CD14-positive monocyte (primary cell): ENCODE measurements around the gene MAD1L1. TPM values are rescaled to one million over a fixed set of nuclear protein-coding genes. Genes with fewer than 3 reads are reported as not detected.

Experiments used
- DNase-seq, 3 donors: peaks; one replicate each; pipeline ENCODE4 v3.0.0-alpha.2; 2011 to 2022
- H2AFZ ChIP-seq: 2 replicates; pipeline ENCODE4 v1.6.0; 2012; ENCODE audit warnings: mild to moderate bottlenecking, low read depth, low read length, inconsistent platforms; ENCODE audit not compliant: insufficient read depth, poor library complexity, severe bottlenecking
- H3K27ac ChIP-seq, 2 donors: 1 replicate in 1 of 2; 2 replicates in 1 of 2; pipeline ENCODE4 v1.5.1; 2012 to 2013; ENCODE audit warnings: low read length in 2 of 2, control low read depth in 1 of 2, inconsistent platforms in 1 of 2, low read depth in 1 of 2, mild to moderate bottlenecking in 1 of 2
- H3K27me3 ChIP-seq, 2 donors: one replicate each; pipeline versions ENCODE4 v1.6.0 to v1.6.1; 2011 to 2013; ENCODE audit warnings: low read length in 2 of 2; ENCODE audit not compliant: control insufficient read depth in 2 of 2, insufficient read depth in 2 of 2
- H3K36me3 ChIP-seq, 2 donors: replicated peaks in 1 of 2; 1 replicate in 1 of 2; 2 replicates in 1 of 2; pipeline versions ENCODE4 v1.5.1 to v1.6.1; 2012 to 2013; ENCODE audit warnings: low read length in 2 of 2, control low read depth in 1 of 2, inconsistent platforms in 1 of 2, mild to moderate bottlenecking in 1 of 2; ENCODE audit not compliant: insufficient read depth in 2 of 2, control insufficient read depth in 1 of 2
- H3K4me1 ChIP-seq, 2 donors: 1 replicate in 1 of 2; 2 replicates in 1 of 2; pipeline versions ENCODE4 v1.5.1 to v1.6.1; 2012 to 2013; ENCODE audit warnings: low read length in 2 of 2, control low read depth in 1 of 2, inconsistent platforms in 1 of 2, mild to moderate bottlenecking in 1 of 2, moderate library complexity in 1 of 2; ENCODE audit not compliant: insufficient read depth in 2 of 2, control insufficient read depth in 1 of 2
- H3K4me2 ChIP-seq: replicated peaks from 2 replicates; pipeline ENCODE3; 2012; ENCODE audit warnings: low read length, moderate library complexity, mild to moderate bottlenecking; ENCODE audit not compliant: poor library complexity, severe bottlenecking; ENCODE audit errors: extremely low read depth
- H3K4me3 ChIP-seq, 3 experiments: fragments of 200-600 bp in 1 of 3; sonication (generic) in 1 of 3; replicated peaks in 1 of 3; 1 replicate in 2 of 3; 2 replicates in 1 of 3; pipeline ENCODE4 v1.5.1; 2011 to 2013; ENCODE audit warnings: low read length in 3 of 3, mild to moderate bottlenecking in 3 of 3, control low read depth in 2 of 3, low read depth in 2 of 3, inconsistent platforms in 1 of 3, moderate library complexity in 1 of 3
- H3K79me2 ChIP-seq: 2 replicates; pipeline ENCODE4 v1.6.0; 2012; ENCODE audit warnings: mild to moderate bottlenecking, control low read depth, inconsistent platforms, low read length, moderate library complexity; ENCODE audit not compliant: insufficient read depth
- H3K9ac ChIP-seq: 2 replicates; pipeline ENCODE4 v1.6.0; 2017; ENCODE audit warnings: low read length, mild to moderate bottlenecking; ENCODE audit not compliant: insufficient read depth, poor library complexity, severe bottlenecking
- H3K9me3 ChIP-seq, 2 donors: replicated peaks in 1 of 2; 1 replicate in 1 of 2; 2 replicates in 1 of 2; pipeline versions ENCODE4 v1.5.1 to v1.6.1; 2012 to 2013; ENCODE audit warnings: low read length in 2 of 2, control low read depth in 1 of 2; ENCODE audit not compliant: control insufficient read depth in 1 of 2, insufficient read depth in 1 of 2
- H4K20me1 ChIP-seq: 2 replicates; pipeline ENCODE4 v1.6.0; 2012; ENCODE audit warnings: mild to moderate bottlenecking, low read length, control low read depth, moderate library complexity; ENCODE audit not compliant: insufficient read depth
- H3K27ac Mint-ChIP-seq, 7 donors: one replicate each; pipeline ENCODE4 v1.8.0; 2020; ENCODE audit warnings: mild to moderate bottlenecking in 7 of 7, mixed read lengths in 7 of 7, moderate library complexity in 6 of 7, inconsistent platforms in 2 of 7
- H3K27me3 Mint-ChIP-seq, 3 donors: one replicate each; pipeline ENCODE4 v1.8.0; 2021 to 2022; ENCODE audit warnings: low read depth in 3 of 3, mild to moderate bottlenecking in 3 of 3, mixed read lengths in 3 of 3, moderate library complexity in 3 of 3, inconsistent platforms in 1 of 3
- H3K36me3 Mint-ChIP-seq, 2 donors: one replicate each; pipeline ENCODE4 v1.8.0; 2020; ENCODE audit warnings: mixed read lengths in 2 of 2, inconsistent platforms in 1 of 2, mild to moderate bottlenecking in 1 of 2
- H3K4me1 Mint-ChIP-seq: one replicate; pipeline ENCODE4 v1.8.0; 2020; ENCODE audit warnings: mild to moderate bottlenecking, mixed read lengths
- H3K4me3 Mint-ChIP-seq, 2 donors: one replicate each; pipeline ENCODE4 v1.8.0; 2020; ENCODE audit warnings: mild to moderate bottlenecking in 2 of 2, mixed read lengths in 2 of 2, moderate library complexity in 1 of 2
- H3K9me3 Mint-ChIP-seq, 7 donors: one replicate each; pipeline ENCODE4 v1.8.0; 2020 to 2022; ENCODE audit warnings: mixed read lengths in 7 of 7, mild to moderate bottlenecking in 6 of 7, moderate library complexity in 6 of 7, inconsistent platforms in 2 of 7
- WGBS: methylation state at CpG from one replicate; pipeline ENCODE4 v1.1.5; 2013; ENCODE audit warnings: missing lambda C conversion rate; ENCODE audit not compliant: insufficient coverage; 5-methylcytosine and 5-hydroxymethylcytosine counted together
- intact Hi-C, 2 donors: fragments of 100-400 bp; cut with micrococcal nuclease; formaldehyde crosslinking; loops; one replicate each; pipeline versions ENCODE4 v1.15.0 to v1.15.1; 2023
- polyA plus RNA-seq, 3 donors: library from polyadenylated mRNA; depleted of rRNA in 1 of 3; unstranded in 2 of 3; stranded (reverse) in 1 of 3; fragments of 300-500 nt in 2 of 3; fragments of >200 nt in 1 of 3; fragmentation: Illumina TruSeq in 2 of 3; gene quantifications; 1 replicate in 2 of 3; 2 replicates in 1 of 3; pipeline ENCODE4 v1.2.3, GENCODE V29; 2012 to 2021
- TF ChIP-seq, protein P1 (sequence below): fragments of 200-600 bp; IDR thresholded peaks from one replicate; pipeline ENCODE4 v1.8.0; 2022; ENCODE audit warnings: antibody characterized with exemption, mild to moderate bottlenecking

The MAD1L1 gene
- polyA plus RNA-seq, 3 donors = 22.0 to 39.4 (median 33.2) TPM

DNA sequence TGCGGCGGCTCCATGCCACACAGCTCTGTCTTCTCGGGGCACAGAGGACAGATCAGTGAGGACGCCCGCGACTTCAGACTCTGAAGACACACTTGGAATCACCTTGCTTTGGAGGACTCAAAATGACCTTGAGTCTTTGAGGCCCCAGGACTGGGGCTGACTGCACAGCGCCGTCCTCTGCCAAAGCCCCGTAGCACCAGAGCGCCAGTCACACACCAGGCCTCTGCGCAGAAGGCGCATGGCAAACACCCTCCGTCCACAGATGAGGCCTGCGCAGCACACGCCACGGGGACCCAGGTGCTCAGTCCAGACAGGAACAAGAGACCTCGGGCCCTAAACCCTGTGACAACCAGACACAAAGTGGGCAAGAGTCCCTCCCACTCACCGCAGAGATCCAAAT, 134.7 kb downstream of the MAD1L1 start:
- Histone ChIP-seq H4K20me1 (peaks cover 12% of the 10 kb centered on the region), H3K9ac (no peak overlapping the region), H3K4me3 (no peak overlapping the region), H3K36me3 (no peaks in the 10 kb centered on the region), H3K4me1 (peaks cover 0 to 29% of the 10 kb centered on the region in 2 donors), H3K79me2 (no peaks in the 10 kb centered on the region), H3K27ac (no peak overlapping the region), H2AFZ (no peak overlapping the region), H3K9me3 (no peaks in the 10 kb centered on the region), H3K27me3 (no peaks in the 10 kb centered on the region), H3K4me2 (no peak overlapping the region)
- Mint-ChIP-seq H3K36me3 (peaks cover 23 to 29% of the 10 kb centered on the region in 2 donors), H3K9me3 (peaks cover 0 to 7% (median 1%) of the 10 kb centered on the region in 7 donors), H3K27me3 (peaks cover 0 to 5% (median 4%) of the 10 kb centered on the region in 3 donors), H3K27ac (peak overlapping the region in 1 of 7 donors; percentile 9), H3K4me1 (peaks cover 34% of the 10 kb centered on the region), H3K4me3 (no peak overlapping the region)
- intact Hi-C loops = no loop called here
- no peak for DNase-seq
- TF ChIP-seq, protein P1, sequence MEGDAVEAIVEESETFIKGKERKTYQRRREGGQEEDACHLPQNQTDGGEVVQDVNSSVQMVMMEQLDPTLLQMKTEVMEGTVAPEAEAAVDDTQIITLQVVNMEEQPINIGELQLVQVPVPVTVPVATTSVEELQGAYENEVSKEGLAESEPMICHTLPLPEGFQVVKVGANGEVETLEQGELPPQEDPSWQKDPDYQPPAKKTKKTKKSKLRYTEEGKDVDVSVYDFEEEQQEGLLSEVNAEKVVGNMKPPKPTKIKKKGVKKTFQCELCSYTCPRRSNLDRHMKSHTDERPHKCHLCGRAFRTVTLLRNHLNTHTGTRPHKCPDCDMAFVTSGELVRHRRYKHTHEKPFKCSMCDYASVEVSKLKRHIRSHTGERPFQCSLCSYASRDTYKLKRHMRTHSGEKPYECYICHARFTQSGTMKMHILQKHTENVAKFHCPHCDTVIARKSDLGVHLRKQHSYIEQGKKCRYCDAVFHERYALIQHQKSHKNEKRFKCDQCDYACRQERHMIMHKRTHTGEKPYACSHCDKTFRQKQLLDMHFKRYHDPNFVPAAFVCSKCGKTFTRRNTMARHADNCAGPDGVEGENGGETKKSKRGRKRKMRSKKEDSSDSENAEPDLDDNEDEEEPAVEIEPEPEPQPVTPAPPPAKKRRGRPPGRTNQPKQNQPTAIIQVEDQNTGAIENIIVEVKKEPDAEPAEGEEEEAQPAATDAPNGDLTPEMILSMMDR = no peak
- 98% methylated on average over 18 of the region's 18 CpGs for WGBS

DNA sequence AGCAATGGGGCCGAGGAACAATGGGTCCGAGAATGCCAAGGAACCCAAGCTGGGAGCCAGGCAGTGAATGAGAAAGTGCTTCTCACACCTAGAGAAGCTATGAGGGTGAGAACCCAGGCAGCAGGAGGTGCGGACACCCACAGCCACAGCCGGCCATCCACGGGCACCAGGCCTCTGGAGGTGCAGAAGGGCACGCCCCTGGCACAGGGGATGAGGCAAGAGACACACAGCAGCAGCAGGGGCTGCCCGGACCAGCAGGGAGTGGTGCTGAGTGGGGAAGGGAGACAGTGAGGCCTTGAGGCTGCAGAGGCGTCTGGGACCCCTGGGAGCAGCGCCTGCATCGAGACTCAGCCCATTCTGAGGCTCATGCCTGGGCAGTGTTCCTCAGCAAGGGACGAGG, 135.3 kb downstream of the MAD1L1 start:
- Mint-ChIP-seq H3K4me1 (peaks cover 34% of the 10 kb centered on the region), H3K36me3 (peaks cover 23 to 28% of the 10 kb centered on the region in 2 donors), H3K9me3 (peaks cover 0 to 7% (median 0%) of the 10 kb centered on the region in 7 donors), H3K27me3 (peaks cover 0 to 5% (median 4%) of the 10 kb centered on the region in 3 donors), H3K27ac (peak overlapping the region in 1 of 7 donors; percentile 37), H3K4me3 (no peak overlapping the region)
- H3K9me3 ChIP-seq = no peaks in the 10 kb centered on the region
- no peak overlapping the region for H2AFZ ChIP-seq
- peaks cover 12% of the 10 kb centered on the region for H4K20me1 ChIP-seq
- TF ChIP-seq, protein P1 = no peak
- no peak overlapping the region for H3K4me2 ChIP-seq
- H3K27me3 ChIP-seq = no peaks in the 10 kb centered on the region
- H3K9ac ChIP-seq = no peak overlapping the region
- DNase-seq = no peak
- H3K36me3 ChIP-seq = no peaks in the 10 kb centered on the region
- WGBS = 98% methylated on average over 11 of the region's 11 CpGs
- peaks cover 0 to 29% of the 10 kb centered on the region in 2 donors for H3K4me1 ChIP-seq
- no peaks in the 10 kb centered on the region for H3K79me2 ChIP-seq
- H3K4me3 ChIP-seq = no peak overlapping the region
- intact Hi-C loops = no loop called here
- H3K27ac ChIP-seq = no peak overlapping the region
